ENCODE measurements around the gene ZNF559.

The ZNF559 gene

GRCh38 chr19:9353011-9353410, 29.0 kb downstream of the ZNF559 start:
- DNase-seq (ENCODE audit: low spot score), result no peak

- DNase-seq (ENCODE audit: low spot score), result no peak
Measured at GRCh38 chr19:9354651-9355050, 30.7 kb downstream of the ZNF559 start.

- DNase-seq (ENCODE audit: low spot score), result no peak
Measured at GRCh38 chr19:9362905-9363304, 38.9 kb downstream of the ZNF559 start, which contains the start of gene ZNF177. TSS of gene ZNF177 (plus strand) at chr19:9363013. CDS start at chr19:9378312, 15,299 bp downstream.

GRCh38 chr19:9370738-9371619, 47.0 kb downstream of the ZNF559 start:
- no peak for DNase-seq (ENCODE audit: low spot score)

GRCh38 chr19:9381361-9381785, 57.4 kb downstream of the ZNF559 start:
- DNase-seq (ENCODE audit: low spot score), result no peak

Data from HuH-7.5 (cell line).